Hepatocyte (in vitro differentiated cells): ENCODE data around the gene SORCS2.

Source experiments
- EZH2 ChIP-seq: fragments of 200-600 bp; sonication (generic); IDR thresholded peaks from 2 replicates; pipeline ENCODE4 v1.6.1; 2016; ENCODE audit warnings: antibody characterized with exemption, mild to moderate bottlenecking, borderline replicate concordance
- EZH2phosphoT487 ChIP-seq: fragments of 200-600 bp; sonication (generic); IDR thresholded peaks from one replicate; pipeline ENCODE4 v1.6.1; 2018; ENCODE audit warnings: antibody characterized with exemption, mild to moderate bottlenecking, low read depth, moderate library complexity; ENCODE audit not compliant: unreplicated experiment, severe bottlenecking
- TF ChIP-seq, protein P1 (sequence below): fragments of 200-600 bp; sonication (generic); IDR thresholded peaks from 2 replicates; pipeline ENCODE4 v1.5.1; 2016; ENCODE audit warnings: antibody characterized with exemption, mild to moderate bottlenecking; ENCODE audit not compliant: poor library complexity

- TF ChIP-seq EZH2 (no peak), EZH2phosphoT487 (no peak)
- TF ChIP-seq, protein P1, sequence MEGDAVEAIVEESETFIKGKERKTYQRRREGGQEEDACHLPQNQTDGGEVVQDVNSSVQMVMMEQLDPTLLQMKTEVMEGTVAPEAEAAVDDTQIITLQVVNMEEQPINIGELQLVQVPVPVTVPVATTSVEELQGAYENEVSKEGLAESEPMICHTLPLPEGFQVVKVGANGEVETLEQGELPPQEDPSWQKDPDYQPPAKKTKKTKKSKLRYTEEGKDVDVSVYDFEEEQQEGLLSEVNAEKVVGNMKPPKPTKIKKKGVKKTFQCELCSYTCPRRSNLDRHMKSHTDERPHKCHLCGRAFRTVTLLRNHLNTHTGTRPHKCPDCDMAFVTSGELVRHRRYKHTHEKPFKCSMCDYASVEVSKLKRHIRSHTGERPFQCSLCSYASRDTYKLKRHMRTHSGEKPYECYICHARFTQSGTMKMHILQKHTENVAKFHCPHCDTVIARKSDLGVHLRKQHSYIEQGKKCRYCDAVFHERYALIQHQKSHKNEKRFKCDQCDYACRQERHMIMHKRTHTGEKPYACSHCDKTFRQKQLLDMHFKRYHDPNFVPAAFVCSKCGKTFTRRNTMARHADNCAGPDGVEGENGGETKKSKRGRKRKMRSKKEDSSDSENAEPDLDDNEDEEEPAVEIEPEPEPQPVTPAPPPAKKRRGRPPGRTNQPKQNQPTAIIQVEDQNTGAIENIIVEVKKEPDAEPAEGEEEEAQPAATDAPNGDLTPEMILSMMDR: no peak
These were observed 101.9 kb downstream of the SORCS2 start for GRCh38 chr4:7294176-7294756.
